ENCODE measurements around the gene FAT1.

Gene FAT1

GRCh38 chr4:186630128-186630527 is 93.5 kb downstream of the FAT1 start:
- H3K4me3 ChIP-seq (ENCODE audit: low read depth, low read length) = no peak overlapping the region
- CTCF ChIA-PET = no interaction called here
- no peak for TF ChIP-seq ZNF529 (tag by site-specific recombination; IDR thresholded peaks at IDR 0.05; ENCODE audit: insufficient replicate concordance)
- no peak for TF ChIP-seq BCL11A (tag by site-specific recombination; IDR thresholded peaks at IDR 0.05; ENCODE audit: low read depth)
- no peak for TF ChIP-seq ZNF549 (tag by site-specific recombination; IDR thresholded peaks at IDR 0.05)
- TF ChIP-seq ZNF274 (IDR thresholded peaks at IDR 0.05; ENCODE audit: low read length) = no peak
- TF ChIP-seq ZNF274 (tag by site-specific recombination; IDR thresholded peaks at IDR 0.05; ENCODE audit: borderline replicate concordance) = no peak
- TF ChIP-seq ZNF202 (tag by site-specific recombination; IDR thresholded peaks at IDR 0.05; ENCODE audit: borderline replicate concordance) = no peak
- H3K9me3 ChIP-seq (ENCODE audit: control insufficient read depth, insufficient read depth, low read depth, low read length) = no peaks in the 10 kb centered on the region
- H3K4me1 ChIP-seq (ENCODE audit: control insufficient read depth, insufficient read depth, low read length) = no peaks in the 10 kb centered on the region
- peaks cover 0 to 83% of the 10 kb centered on the region in 2 experiments; a peak in 1 of 3 replicates for H3K36me3 ChIP-seq (ENCODE audit: control insufficient read depth in 2 of 2, insufficient read depth in 1 of 2, low read length in 2 of 2)
- H3K27ac ChIP-seq (ENCODE audit: extremely low read depth, low read depth, low read length) = no peak overlapping the region
- POLR2A ChIA-PET = no interaction called here

DNA sequence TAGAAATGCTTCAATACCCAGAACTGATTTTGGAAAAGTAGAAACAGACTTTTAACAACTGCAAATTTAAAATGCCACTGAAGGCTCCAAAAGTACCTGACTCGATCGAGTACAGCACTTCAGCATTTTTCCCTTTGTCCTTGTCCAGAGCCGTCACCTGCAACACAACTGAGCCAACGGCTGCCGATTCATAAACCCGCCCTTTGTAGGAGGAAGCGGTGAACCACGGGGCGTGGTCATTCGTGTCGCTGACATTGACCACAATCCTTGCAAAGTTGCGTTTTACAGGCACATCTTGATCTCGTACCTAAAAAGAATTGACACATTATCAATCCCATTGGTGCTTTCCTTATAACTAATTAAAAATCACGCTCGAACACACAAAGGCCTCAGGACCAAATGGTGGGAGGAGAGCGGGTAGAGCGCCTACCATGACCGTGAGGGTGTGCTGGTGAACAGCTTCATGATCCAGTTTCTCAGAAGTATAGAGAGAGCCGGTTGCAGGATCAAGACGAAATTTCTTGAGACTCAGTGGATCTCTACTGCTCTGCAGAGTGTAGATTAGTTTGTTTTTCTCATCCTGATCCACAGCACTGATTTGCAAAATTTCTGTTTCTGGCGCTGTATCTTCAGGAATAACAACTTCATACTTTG is 95.5 kb downstream of the FAT1 start:
- H3K9me3 ChIP-seq (ENCODE audit: control insufficient read depth, insufficient read depth, low read depth, low read length) = no peaks in the 10 kb centered on the region
- peaks cover 0 to 89% of the 10 kb centered on the region in 2 experiments; a peak in 1 of 3 replicates for H3K36me3 ChIP-seq (ENCODE audit: control insufficient read depth in 2 of 2, insufficient read depth in 1 of 2, low read length in 2 of 2)
- TF ChIP-seq ZNF23 (tag by site-specific recombination; IDR thresholded peaks at IDR 0.05; ENCODE audit: borderline replicate concordance) (no peak), ZNF768 (tag by site-specific recombination; IDR thresholded peaks at IDR 0.05) (no peak), KLF8 (tag by site-specific recombination; IDR thresholded peaks at IDR 0.05) (no peak), ZNF354C (tag by site-specific recombination; IDR thresholded peaks at IDR 0.05; ENCODE audit: borderline replicate concordance, low read depth) (no peak)
- H3K27ac ChIP-seq (ENCODE audit: extremely low read depth, low read depth, low read length) = no peak overlapping the region
- POLR2A ChIA-PET = no interaction called here
- CTCF ChIA-PET = no interaction called here
- H3K4me1 ChIP-seq (ENCODE audit: control insufficient read depth, insufficient read depth, low read length) = no peaks in the 10 kb centered on the region
- H3K4me3 ChIP-seq (ENCODE audit: low read depth, low read length) = no peak overlapping the region

DNA sequence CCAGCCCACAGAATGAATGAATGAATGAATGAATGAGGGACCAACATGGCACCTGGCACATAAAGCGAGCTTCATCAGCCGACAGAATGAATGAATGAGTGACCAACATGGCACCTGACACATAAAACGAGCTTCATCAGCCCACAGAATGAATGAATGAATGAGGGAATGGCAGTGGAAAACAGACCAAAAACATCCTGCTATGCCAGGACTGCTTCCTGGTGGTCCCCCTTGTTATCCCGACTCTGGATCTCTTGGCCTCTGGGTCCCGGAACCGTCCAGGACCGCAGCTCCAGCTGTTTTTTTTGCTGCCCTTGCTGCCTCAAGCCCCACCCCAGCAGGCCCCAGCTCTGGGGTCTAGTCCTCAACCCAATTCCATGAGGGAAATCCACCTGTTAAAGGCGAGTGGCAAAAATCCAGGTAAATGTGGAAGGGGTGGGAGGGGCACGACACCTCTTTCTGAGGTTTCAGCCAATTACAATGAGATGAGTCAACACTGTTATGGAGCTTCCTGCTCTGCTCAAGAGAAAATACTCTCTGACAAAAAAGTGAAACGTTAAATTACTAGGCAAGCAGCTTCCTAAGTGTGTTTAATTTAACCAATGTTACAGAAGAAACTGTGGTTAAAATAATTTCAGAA is 96.3 kb downstream of the FAT1 start:
- Histone ChIP-seq H3K4me1 (ENCODE audit: control insufficient read depth, insufficient read depth, low read length) (no peaks in the 10 kb centered on the region), H3K27ac (ENCODE audit: extremely low read depth, low read depth, low read length) (no peak overlapping the region), H3K4me3 (ENCODE audit: low read depth, low read length) (no peak overlapping the region), H3K36me3 (ENCODE audit: control insufficient read depth in 2 of 2, insufficient read depth in 1 of 2, low read length in 2 of 2) (peaks cover 0 to 89% of the 10 kb centered on the region in 2 experiments; a peak in 1 of 3 replicates), H3K9me3 (ENCODE audit: control insufficient read depth, insufficient read depth, low read depth, low read length) (no peaks in the 10 kb centered on the region)
- TF ChIP-seq, protein P1, sequence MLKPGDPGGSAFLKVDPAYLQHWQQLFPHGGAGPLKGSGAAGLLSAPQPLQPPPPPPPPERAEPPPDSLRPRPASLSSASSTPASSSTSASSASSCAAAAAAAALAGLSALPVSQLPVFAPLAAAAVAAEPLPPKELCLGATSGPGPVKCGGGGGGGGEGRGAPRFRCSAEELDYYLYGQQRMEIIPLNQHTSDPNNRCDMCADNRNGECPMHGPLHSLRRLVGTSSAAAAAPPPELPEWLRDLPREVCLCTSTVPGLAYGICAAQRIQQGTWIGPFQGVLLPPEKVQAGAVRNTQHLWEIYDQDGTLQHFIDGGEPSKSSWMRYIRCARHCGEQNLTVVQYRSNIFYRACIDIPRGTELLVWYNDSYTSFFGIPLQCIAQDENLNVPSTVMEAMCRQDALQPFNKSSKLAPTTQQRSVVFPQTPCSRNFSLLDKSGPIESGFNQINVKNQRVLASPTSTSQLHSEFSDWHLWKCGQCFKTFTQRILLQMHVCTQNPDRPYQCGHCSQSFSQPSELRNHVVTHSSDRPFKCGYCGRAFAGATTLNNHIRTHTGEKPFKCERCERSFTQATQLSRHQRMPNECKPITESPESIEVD (tag by site-specific recombination; IDR thresholded peaks at IDR 0.05) = no peak
- TF ChIP-seq ZNF585B (tag by site-specific recombination; IDR thresholded peaks at IDR 0.05) = no peak
- TF ChIP-seq HOXD13 (CRISPR knock-in tag; IDR thresholded peaks at IDR 0.05; ENCODE audit: borderline replicate concordance) = no peak
- no peak for TF ChIP-seq SCRT1 (tag by site-specific recombination; IDR thresholded peaks at IDR 0.05; ENCODE audit: borderline replicate concordance)
- TF ChIP-seq ZNF660 (tag by site-specific recombination; IDR thresholded peaks at IDR 0.05) = no peak
- TF ChIP-seq KLF17 (tag by site-specific recombination; IDR thresholded peaks at IDR 0.05) = no peak
- TF ChIP-seq ZNF768 (tag by site-specific recombination; IDR thresholded peaks at IDR 0.05) = no peak
- CTCF ChIA-PET = no interaction called here
- POLR2A ChIA-PET = no interaction called here
